HCT116 (cell line): ENCODE measurements around the gene OR10A2. TPM values are rescaled to one million over a fixed set of nuclear protein-coding genes. Genes with fewer than 3 reads are reported as not detected.

Experiments
- ATAC-seq: fragments of 200-7000 bp; cut with Tn5 transposase; 2 replicates; pipeline ENCODE4 v1.9.1; 2020; ENCODE audit warnings: mild to moderate bottlenecking, moderate library complexity
- BruUV-seq: library from RNA; stranded (reverse); fragments of 400-500 nt; replicated peaks from 2 replicates; lab custom pipeline; 2021; lab: Mats Ljungman, UMichigan
- CTCF ChIA-PET: fragments of 300-600 bp; sonication (Branson Sonifier 250); formaldehyde crosslinking; loops from one replicate; lab custom pipeline; 2021; ENCODE audit warnings: antibody characterized with exemption; lab: Charles Lee
- POLR2A ChIA-PET: fragments of 300-600, 350-600 bp; sonication (Branson Sonifier 250); formaldehyde crosslinking; loops from one replicate; lab custom pipeline; 2021; ENCODE audit warnings: antibody characterized with exemption; lab: Charles Lee
- RAD21 ChIA-PET, 2 experiments: fragments of 300-600 bp; sonication (Branson Sonifier 250); formaldehyde crosslinking; loops; one replicate each; lab custom pipeline; 2023; ENCODE audit warnings: low total read pairs in 2 of 2; ENCODE audit not compliant: uncharacterized antibody in 2 of 2, unreplicated experiment in 2 of 2, low non-redundant PET in 1 of 2; lab: Charles Lee
- DNase-seq: peaks from one replicate; pipeline ENCODE4 v3.0.0-alpha.2; 2010; ENCODE audit warnings: low read depth, low spot score
- H2AFZ ChIP-seq: fragments of 200-600 bp; shearing (Covaris generic), sonication (generic); 2 replicates; pipeline ENCODE4 v1.6.1; 2017; ENCODE audit warnings: low read depth, mixed run types, mixed read lengths, antibody characterized with exemption, low read length; ENCODE audit not compliant: poor library complexity, severe bottlenecking
- H3K27ac ChIP-seq: 2 replicates; pipeline ENCODE4 v1.5.1; 2012; ENCODE audit warnings: low read depth, low read length
- H3K27me3 ChIP-seq: fragments of 200-600 bp; sonication (generic); 2 replicates; pipeline ENCODE4 v1.6.1; 2016; ENCODE audit warnings: mixed run types, low read length, mixed read lengths; ENCODE audit not compliant: insufficient read depth
- H3K36me3 ChIP-seq, 2 experiments: fragments of 200-500 bp in 1 of 2; fragments of 200-600 bp in 1 of 2; sonication (Bioruptor generic) in 1 of 2; sonication (generic) in 1 of 2; 2 replicates each; pipeline versions ENCODE4 v1.5.1 to v1.6.1; 2014 to 2016; ENCODE audit warnings: low read length in 2 of 2, inconsistent platforms in 1 of 2, mixed read lengths in 1 of 2, mixed run types in 1 of 2; ENCODE audit not compliant: insufficient read depth in 2 of 2, control insufficient read depth in 1 of 2
- H3K4me1 ChIP-seq, 2 experiments: fragments of 200-600 bp in 1 of 2; sonication (generic) in 1 of 2; 2 replicates each; pipeline versions ENCODE4 v1.5.1 to v1.6.1; 2012 to 2017; ENCODE audit warnings: low read length in 2 of 2, inconsistent platforms in 1 of 2, mild to moderate bottlenecking in 1 of 2, mixed read lengths in 1 of 2, mixed run types in 1 of 2, moderate library complexity in 1 of 2; ENCODE audit not compliant: insufficient read depth in 2 of 2, control insufficient read depth in 1 of 2
- H3K4me2 ChIP-seq: fragments of 200-600 bp; sonication (generic); 2 replicates; pipeline ENCODE4 v1.6.1; 2017; ENCODE audit warnings: mixed run types, low read length, mixed read lengths
- H3K4me3 ChIP-seq, 2 experiments: fragments of 200-600 bp in 1 of 2; sonication (generic) in 1 of 2; replicated peaks in 1 of 2; 2 replicates each; pipeline ENCODE4 v1.5.1; 2011 to 2016; ENCODE audit warnings: low read length in 2 of 2, control low read depth in 1 of 2, low read depth in 1 of 2, mild to moderate bottlenecking in 1 of 2, mixed read lengths in 1 of 2, mixed run types in 1 of 2
- H3K79me2 ChIP-seq: fragments of 200-600 bp; sonication (generic); 2 replicates; pipeline ENCODE4 v1.6.1; 2017; ENCODE audit warnings: mild to moderate bottlenecking, mixed run types, low read length, moderate library complexity, mixed read lengths; ENCODE audit not compliant: insufficient read depth
- H3K9ac ChIP-seq: fragments of 200-600 bp; sonication (generic); 2 replicates; pipeline ENCODE4 v1.6.1; 2016; ENCODE audit warnings: low read length, mixed read lengths
- H3K9me2 ChIP-seq: fragments of 200-600 bp; sonication (generic), shearing (Covaris generic); 2 replicates; pipeline ENCODE4 v1.6.1; 2017; ENCODE audit warnings: mixed run types, mild to moderate bottlenecking, moderate library complexity; ENCODE audit not compliant: insufficient read depth
- H3K9me3 ChIP-seq, 2 experiments: fragments of 200-500 bp in 1 of 2; fragments of 200-600 bp in 1 of 2; sonication (Bioruptor generic) in 1 of 2; sonication (generic) in 1 of 2; 2 replicates each; pipeline ENCODE4 v1.6.1; 2014 to 2017; ENCODE audit warnings: low read length in 2 of 2, mixed read lengths in 2 of 2, inconsistent platforms in 1 of 2, low read depth in 1 of 2, mild to moderate bottlenecking in 1 of 2, mixed run types in 1 of 2, moderate library complexity in 1 of 2; ENCODE audit not compliant: control insufficient read depth in 1 of 2, insufficient read depth in 1 of 2
- H4K20me1 ChIP-seq: fragments of 200-600 bp; sonication (generic), shearing (Covaris generic); 2 replicates; pipeline ENCODE4 v1.6.1; 2017; ENCODE audit warnings: mixed run types, mild to moderate bottlenecking, moderate library complexity; ENCODE audit not compliant: insufficient read depth
- CEBPB ChIP-seq: IDR thresholded peaks from 2 replicates; pipeline ENCODE4 v1.6.1; 2012; ENCODE audit warnings: low read depth
- ELF1 ChIP-seq: IDR thresholded peaks from 2 replicates; pipeline ENCODE4 v1.6.1; 2012; ENCODE audit warnings: low read depth, borderline replicate concordance
- EZH2 ChIP-seq: fragments of 200-600 bp; sonication (generic); IDR thresholded peaks from 2 replicates; pipeline ENCODE4 v1.6.1; 2017; ENCODE audit warnings: antibody characterized with exemption, mixed run types
- FOSL1 ChIP-seq: IDR thresholded peaks from 2 replicates; pipeline ENCODE4 v1.6.1; 2012; ENCODE audit warnings: low read depth
- POLR2A ChIP-seq: IDR thresholded peaks from 2 replicates; pipeline ENCODE4 v1.7.0; 2011; ENCODE audit warnings: borderline replicate concordance; ENCODE audit not compliant: insufficient read depth, insufficient read length; ENCODE audit errors: extremely low read depth
- POLR2AphosphoS5 ChIP-seq: IDR thresholded peaks from 2 replicates; pipeline ENCODE4 v1.6.1; 2011; ENCODE audit warnings: mild to moderate bottlenecking, low read depth, low read length, moderate library complexity
- SIN3A ChIP-seq: IDR thresholded peaks from 2 replicates; pipeline ENCODE4 v1.6.1; 2012; ENCODE audit warnings: low read depth
- SP1 ChIP-seq: IDR thresholded peaks from 2 replicates; pipeline ENCODE4 v1.6.1; 2012; ENCODE audit warnings: low read depth
- SRF ChIP-seq: IDR thresholded peaks from 2 replicates; pipeline ENCODE4 v1.6.1; 2012; ENCODE audit warnings: low read depth
- TCF7L2 ChIP-seq: IDR thresholded peaks from 2 replicates; pipeline ENCODE4 v1.7.0; 2011; ENCODE audit warnings: borderline replicate concordance, inconsistent platforms; ENCODE audit not compliant: insufficient read depth, insufficient read length; ENCODE audit errors: extremely low read depth
- YY1 ChIP-seq: IDR thresholded peaks from 2 replicates; pipeline ENCODE4 v1.6.1; 2011; ENCODE audit warnings: low read length, low read depth, moderate library complexity, mild to moderate bottlenecking; ENCODE audit not compliant: insufficient replicate concordance; ENCODE audit errors: extremely low read depth
- ZFX ChIP-seq: fragments of 450-650 bp; IDR thresholded peaks from 2 replicates; pipeline ENCODE4 v1.6.1; 2017
- ZNF274 ChIP-seq: fragments of 200-500 bp; sonication (Bioruptor generic); IDR thresholded peaks from 2 replicates; pipeline ENCODE4 v1.6.1; 2014; ENCODE audit warnings: mild to moderate bottlenecking, low read depth, low read length, inconsistent platforms
- intact Hi-C: fragments of 100-400 bp; cut with micrococcal nuclease; formaldehyde crosslinking; loops from 2 replicates; pipeline ENCODE4 v1.10.0; 2022
- total RNA-seq: library from RNA; stranded (reverse); gene quantifications from one replicate; pipeline ENCODE4 v1.2.1, GENCODE V29; 2021; ENCODE audit not compliant: unreplicated experiment
- TF ChIP-seq, protein P1 (sequence below), 3 experiments: fragments of 200-600 bp in 1 of 3; sonication (generic) in 1 of 3; IDR thresholded peaks in 2 of 3; conservative IDR thresholded peaks in 1 of 3; 2 replicates each; pipeline ENCODE4 v1.5.1; 2012 to 2017; ENCODE audit warnings: low read depth in 2 of 3, low read length in 2 of 3, antibody characterized with exemption in 1 of 3, borderline replicate concordance in 1 of 3, control low read depth in 1 of 3, mild to moderate bottlenecking in 1 of 3, mixed read lengths in 1 of 3, mixed run types in 1 of 3, moderate library complexity in 1 of 3; ENCODE audit not compliant: insufficient read depth in 1 of 3
- TF ChIP-seq, protein P2 (sequence below): IDR thresholded peaks from 2 replicates; pipeline ENCODE4 v1.6.1; 2012; ENCODE audit warnings: low read depth
- TF ChIP-seq, protein P3 (sequence below): IDR thresholded peaks from 2 replicates; pipeline ENCODE4 v1.6.1; 2012
- TF ChIP-seq, protein P4 (sequence below): IDR thresholded peaks from 2 replicates; pipeline ENCODE4 v1.6.1; 2012
- TF ChIP-seq, protein P5 (sequence below): IDR thresholded peaks from 2 replicates; pipeline ENCODE4 v1.6.1; 2011; ENCODE audit warnings: mild to moderate bottlenecking, low read length, moderate library complexity; ENCODE audit not compliant: insufficient replicate concordance; ENCODE audit errors: extremely low read depth

Gene OR10A2
- total RNA-seq, 1 experiment from 2014 or later: not detected

DNA sequence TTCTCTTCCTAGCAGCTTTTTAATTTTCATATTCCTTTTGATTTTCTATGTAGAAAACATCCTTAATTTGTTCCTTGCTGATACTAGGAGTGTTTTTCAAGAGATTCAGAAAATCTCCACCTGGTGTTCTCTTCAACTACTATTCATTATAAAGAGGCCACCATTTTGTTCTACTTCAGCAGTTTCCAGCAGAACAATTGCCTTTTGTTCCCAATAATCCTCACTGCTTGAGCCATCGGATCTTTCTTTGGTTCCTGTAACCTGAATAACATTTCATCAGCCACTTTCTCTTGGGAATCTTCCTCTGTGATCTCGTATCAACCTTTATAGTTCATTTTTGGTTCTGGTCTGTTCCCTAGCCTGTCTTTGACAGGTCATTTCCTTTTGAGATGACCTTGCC lies 19.2 kb upstream of the OR10A2 start:
- Histone ChIP-seq H4K20me1 (no peaks in the 10 kb centered on the region), H3K36me3 (no peaks in the 10 kb centered on the region), H3K4me1 (no peaks in the 10 kb centered on the region), H3K9me3 (no peaks in the 10 kb centered on the region), H3K27me3 (no peaks in the 10 kb centered on the region), H3K79me2 (no peaks in the 10 kb centered on the region), H2AFZ (no peak overlapping the region), H3K9me2 (no peaks in the 10 kb centered on the region), H3K27ac (no peak overlapping the region), H3K4me2 (no peak overlapping the region), H3K4me3 (no peak overlapping the region), H3K9ac (no peak overlapping the region)
- intact Hi-C loops: no loop called here
- no TSS peak for BruUV-seq
- DNase-seq (no peak), ATAC-seq (no peak)
- RAD21 ChIA-PET: no interaction called here
- POLR2A ChIA-PET: no interaction called here
- TF ChIP-seq, protein P1, sequence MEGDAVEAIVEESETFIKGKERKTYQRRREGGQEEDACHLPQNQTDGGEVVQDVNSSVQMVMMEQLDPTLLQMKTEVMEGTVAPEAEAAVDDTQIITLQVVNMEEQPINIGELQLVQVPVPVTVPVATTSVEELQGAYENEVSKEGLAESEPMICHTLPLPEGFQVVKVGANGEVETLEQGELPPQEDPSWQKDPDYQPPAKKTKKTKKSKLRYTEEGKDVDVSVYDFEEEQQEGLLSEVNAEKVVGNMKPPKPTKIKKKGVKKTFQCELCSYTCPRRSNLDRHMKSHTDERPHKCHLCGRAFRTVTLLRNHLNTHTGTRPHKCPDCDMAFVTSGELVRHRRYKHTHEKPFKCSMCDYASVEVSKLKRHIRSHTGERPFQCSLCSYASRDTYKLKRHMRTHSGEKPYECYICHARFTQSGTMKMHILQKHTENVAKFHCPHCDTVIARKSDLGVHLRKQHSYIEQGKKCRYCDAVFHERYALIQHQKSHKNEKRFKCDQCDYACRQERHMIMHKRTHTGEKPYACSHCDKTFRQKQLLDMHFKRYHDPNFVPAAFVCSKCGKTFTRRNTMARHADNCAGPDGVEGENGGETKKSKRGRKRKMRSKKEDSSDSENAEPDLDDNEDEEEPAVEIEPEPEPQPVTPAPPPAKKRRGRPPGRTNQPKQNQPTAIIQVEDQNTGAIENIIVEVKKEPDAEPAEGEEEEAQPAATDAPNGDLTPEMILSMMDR (IDR thresholded peaks at IDR 0.05 in 2 of 3, conservative IDR thresholded peaks at IDR 0.05 in 1 of 3; ENCODE audit: borderline replicate concordance in 1 of 3, insufficient read depth in 1 of 3, low read depth in 2 of 3, low read length in 2 of 3): no peak
- TF ChIP-seq SRF (no peak), POLR2A (no peak), FOSL1 (no peak), SP1 (no peak), TCF7L2 (no peak), POLR2AphosphoS5 (no peak), ELF1 (no peak), CEBPB (no peak), EZH2 (no peak), SIN3A (no peak), ZFX (no peak), YY1 (no peak), ZNF274 (no peak)
- TF ChIP-seq, protein P2, sequence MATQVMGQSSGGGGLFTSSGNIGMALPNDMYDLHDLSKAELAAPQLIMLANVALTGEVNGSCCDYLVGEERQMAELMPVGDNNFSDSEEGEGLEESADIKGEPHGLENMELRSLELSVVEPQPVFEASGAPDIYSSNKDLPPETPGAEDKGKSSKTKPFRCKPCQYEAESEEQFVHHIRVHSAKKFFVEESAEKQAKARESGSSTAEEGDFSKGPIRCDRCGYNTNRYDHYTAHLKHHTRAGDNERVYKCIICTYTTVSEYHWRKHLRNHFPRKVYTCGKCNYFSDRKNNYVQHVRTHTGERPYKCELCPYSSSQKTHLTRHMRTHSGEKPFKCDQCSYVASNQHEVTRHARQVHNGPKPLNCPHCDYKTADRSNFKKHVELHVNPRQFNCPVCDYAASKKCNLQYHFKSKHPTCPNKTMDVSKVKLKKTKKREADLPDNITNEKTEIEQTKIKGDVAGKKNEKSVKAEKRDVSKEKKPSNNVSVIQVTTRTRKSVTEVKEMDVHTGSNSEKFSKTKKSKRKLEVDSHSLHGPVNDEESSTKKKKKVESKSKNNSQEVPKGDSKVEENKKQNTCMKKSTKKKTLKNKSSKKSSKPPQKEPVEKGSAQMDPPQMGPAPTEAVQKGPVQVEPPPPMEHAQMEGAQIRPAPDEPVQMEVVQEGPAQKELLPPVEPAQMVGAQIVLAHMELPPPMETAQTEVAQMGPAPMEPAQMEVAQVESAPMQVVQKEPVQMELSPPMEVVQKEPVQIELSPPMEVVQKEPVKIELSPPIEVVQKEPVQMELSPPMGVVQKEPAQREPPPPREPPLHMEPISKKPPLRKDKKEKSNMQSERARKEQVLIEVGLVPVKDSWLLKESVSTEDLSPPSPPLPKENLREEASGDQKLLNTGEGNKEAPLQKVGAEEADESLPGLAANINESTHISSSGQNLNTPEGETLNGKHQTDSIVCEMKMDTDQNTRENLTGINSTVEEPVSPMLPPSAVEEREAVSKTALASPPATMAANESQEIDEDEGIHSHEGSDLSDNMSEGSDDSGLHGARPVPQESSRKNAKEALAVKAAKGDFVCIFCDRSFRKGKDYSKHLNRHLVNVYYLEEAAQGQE: no peak
- TF ChIP-seq, protein P3, sequence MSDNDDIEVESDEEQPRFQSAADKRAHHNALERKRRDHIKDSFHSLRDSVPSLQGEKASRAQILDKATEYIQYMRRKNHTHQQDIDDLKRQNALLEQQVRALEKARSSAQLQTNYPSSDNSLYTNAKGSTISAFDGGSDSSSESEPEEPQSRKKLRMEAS: no peak
- TF ChIP-seq, protein P4, sequence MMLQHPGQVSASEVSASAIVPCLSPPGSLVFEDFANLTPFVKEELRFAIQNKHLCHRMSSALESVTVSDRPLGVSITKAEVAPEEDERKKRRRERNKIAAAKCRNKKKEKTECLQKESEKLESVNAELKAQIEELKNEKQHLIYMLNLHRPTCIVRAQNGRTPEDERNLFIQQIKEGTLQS: no peak
- TF ChIP-seq, protein P5, sequence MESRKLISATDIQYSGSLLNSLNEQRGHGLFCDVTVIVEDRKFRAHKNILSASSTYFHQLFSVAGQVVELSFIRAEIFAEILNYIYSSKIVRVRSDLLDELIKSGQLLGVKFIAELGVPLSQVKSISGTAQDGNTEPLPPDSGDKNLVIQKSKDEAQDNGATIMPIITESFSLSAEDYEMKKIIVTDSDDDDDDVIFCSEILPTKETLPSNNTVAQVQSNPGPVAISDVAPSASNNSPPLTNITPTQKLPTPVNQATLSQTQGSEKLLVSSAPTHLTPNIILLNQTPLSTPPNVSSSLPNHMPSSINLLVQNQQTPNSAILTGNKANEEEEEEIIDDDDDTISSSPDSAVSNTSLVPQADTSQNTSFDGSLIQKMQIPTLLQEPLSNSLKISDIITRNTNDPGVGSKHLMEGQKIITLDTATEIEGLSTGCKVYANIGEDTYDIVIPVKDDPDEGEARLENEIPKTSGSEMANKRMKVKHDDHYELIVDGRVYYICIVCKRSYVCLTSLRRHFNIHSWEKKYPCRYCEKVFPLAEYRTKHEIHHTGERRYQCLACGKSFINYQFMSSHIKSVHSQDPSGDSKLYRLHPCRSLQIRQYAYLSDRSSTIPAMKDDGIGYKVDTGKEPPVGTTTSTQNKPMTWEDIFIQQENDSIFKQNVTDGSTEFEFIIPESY: no peak
- CTCF ChIA-PET: no interaction called here
